HEK293 (cell line): ENCODE data around the gene NATD1.

Experiments used
- CTCF ChIP-seq: fragments of 450-650 bp; formaldehyde crosslinking; IDR thresholded peaks from 2 replicates; pipeline ENCODE4 v1.5.1; 2016; ENCODE audit warnings: missing biosample characterization, missing genetic modification characterization
- SETDB1 ChIP-seq: IDR thresholded peaks from one replicate; pipeline ENCODE4 v1.6.1; 2017; ENCODE audit warnings: mild to moderate bottlenecking, low read length, moderate library complexity, mixed read lengths; ENCODE audit not compliant: insufficient read length
- ZBTB7A ChIP-seq: fragments of 450-650 bp; formaldehyde crosslinking; IDR thresholded peaks from 2 replicates; pipeline ENCODE4 v1.5.1; 2016; ENCODE audit warnings: low read depth, missing biosample characterization, missing genetic modification characterization
- ZNF785 ChIP-seq: fragments of 450-650 bp; formaldehyde crosslinking; IDR thresholded peaks from 2 replicates; pipeline ENCODE4 v1.5.1; 2016; ENCODE audit warnings: missing biosample characterization, missing genetic modification characterization
- TF ChIP-seq, protein P1 (sequence below): sonication (generic); formaldehyde crosslinking; IDR thresholded peaks from 2 replicates; pipeline ENCODE4 v1.8.1; 2022; ENCODE audit warnings: mild to moderate bottlenecking, moderate library complexity, missing genetic modification reagents
- TF ChIP-seq, protein P2 (sequence below): fragments of 450-650 bp; formaldehyde crosslinking; IDR thresholded peaks from 2 replicates; pipeline ENCODE4 v1.5.1; 2016; ENCODE audit warnings: missing biosample characterization, missing genetic modification characterization

DNA sequence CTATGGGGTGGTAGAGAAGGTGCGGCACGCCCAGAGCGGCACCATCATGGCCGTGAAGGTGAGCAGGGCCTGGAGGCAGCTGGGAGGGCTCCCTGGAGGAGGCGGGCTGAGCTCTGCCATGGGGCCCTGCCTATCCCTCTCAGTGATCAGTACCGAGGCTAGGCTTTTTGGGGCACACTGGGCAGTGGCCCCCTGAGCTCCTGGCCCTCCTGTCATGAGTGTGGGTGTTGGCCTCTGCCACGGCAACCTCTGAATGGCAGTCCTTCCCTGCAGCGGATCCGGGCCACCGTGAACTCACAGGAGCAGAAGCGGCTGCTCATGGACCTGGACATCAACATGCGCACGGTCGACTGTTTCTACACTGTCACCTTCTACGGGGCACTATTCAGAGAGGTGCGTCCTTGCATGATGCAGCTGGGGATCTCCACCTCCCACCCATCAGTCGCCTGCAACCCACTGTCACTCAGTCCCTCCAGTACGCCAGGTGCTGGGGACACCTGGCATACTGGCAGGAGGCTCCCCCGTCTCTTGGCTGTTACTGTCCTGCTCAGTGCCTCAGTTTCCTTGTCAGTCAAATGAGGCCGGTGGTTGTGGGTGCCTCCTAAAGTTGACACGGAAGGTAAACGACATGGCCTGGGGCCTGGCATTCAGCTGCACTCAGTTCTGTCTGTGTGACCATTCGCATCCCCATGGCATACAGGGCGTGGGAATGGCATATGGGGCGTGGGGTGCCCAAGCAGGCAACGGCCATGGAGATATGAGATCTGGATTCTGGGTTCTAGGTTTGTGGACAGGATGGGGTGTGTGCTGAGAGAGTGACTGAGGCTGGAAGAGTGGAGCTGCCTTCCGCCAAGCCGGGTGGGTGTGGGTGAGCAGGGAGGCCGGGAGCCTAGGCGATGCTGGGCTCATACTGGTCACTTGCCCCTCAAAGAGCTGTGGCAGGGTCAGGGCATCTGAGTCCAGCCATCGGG is 47.7 kb upstream of the NATD1 start:
- TF ChIP-seq CTCF (no peak), ZBTB7A (tag by site-specific recombination) (no peak), ZNF785 (tag by site-specific recombination) (no peak), SETDB1 (no peak)
- TF ChIP-seq, protein P1, sequence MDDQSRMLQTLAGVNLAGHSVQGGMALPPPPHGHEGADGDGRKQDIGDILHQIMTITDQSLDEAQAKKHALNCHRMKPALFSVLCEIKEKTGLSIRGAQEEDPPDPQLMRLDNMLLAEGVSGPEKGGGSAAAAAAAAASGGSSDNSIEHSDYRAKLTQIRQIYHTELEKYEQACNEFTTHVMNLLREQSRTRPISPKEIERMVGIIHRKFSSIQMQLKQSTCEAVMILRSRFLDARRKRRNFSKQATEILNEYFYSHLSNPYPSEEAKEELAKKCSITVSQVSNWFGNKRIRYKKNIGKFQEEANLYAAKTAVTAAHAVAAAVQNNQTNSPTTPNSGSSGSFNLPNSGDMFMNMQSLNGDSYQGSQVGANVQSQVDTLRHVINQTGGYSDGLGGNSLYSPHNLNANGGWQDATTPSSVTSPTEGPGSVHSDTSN (CRISPR knock-in tag): no peak
- TF ChIP-seq, protein P2, sequence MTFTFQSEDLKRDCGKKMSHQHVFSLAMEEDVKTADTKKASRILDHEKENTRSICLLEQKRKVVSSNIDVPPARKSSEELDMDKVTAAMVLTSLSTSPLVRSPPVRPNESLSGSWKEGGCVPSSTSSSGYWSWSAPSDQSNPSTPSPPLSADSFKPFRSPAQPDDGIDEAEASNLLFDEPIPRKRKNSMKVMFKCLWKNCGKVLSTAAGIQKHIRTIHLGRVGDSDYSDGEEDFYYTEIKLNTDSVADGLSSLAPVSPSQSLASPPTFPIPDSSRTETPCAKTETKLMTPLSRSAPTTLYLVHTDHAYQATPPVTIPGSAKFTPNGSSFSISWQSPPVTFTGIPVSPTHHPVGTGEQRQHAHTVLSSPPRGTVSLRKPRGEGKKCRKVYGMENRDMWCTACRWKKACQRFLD: no peak
